GM18511 (cell line): ENCODE measurements around the gene UBE2E2.

Source experiments
- ATAC-seq: cut with Tn5 transposase; IDR thresholded peaks from one replicate; pipeline ENCODE4 v1.9.1; 2021; ENCODE audit warnings: mild to moderate bottlenecking, moderate library complexity; ENCODE audit not compliant: unreplicated experiment

UBE2E2 gene

GRCh38 chr3:23431764-23432163 is 228.6 kb downstream of the UBE2E2 start:
- no peak for ATAC-seq

- no peak for ATAC-seq
Measured at GRCh38 chr3:23435318-23435717, 232.2 kb downstream of the UBE2E2 start.

- no peak for ATAC-seq
Measured at GRCh38 chr3:23435904-23436303, 232.8 kb downstream of the UBE2E2 start.

- no peak for ATAC-seq
Measured at GRCh38 chr3:23437484-23438145, 234.5 kb downstream of the UBE2E2 start.

GRCh38 chr3:23438657-23439056 is 235.5 kb downstream of the UBE2E2 start:
- peak; percentile 66 for ATAC-seq

GRCh38 chr3:23439080-23439479 is 236.0 kb downstream of the UBE2E2 start:
- no peak for ATAC-seq

GRCh38 chr3:23440416-23441294 is 237.5 kb downstream of the UBE2E2 start:
- ATAC-seq = no peak

- peak; percentile 63 for ATAC-seq
Measured at GRCh38 chr3:23442598-23443383, 239.7 kb downstream of the UBE2E2 start.

- ATAC-seq = no peak
Measured at GRCh38 chr3:23444386-23444785, 241.3 kb downstream of the UBE2E2 start.

GRCh38 chr3:23446301-23446700 is 243.2 kb downstream of the UBE2E2 start:
- no peak for ATAC-seq

GRCh38 chr3:23448998-23449537 is 245.9 kb downstream of the UBE2E2 start:
- ATAC-seq = no peak

- ATAC-seq = no peak
Measured at GRCh38 chr3:23450051-23450450, 246.9 kb downstream of the UBE2E2 start.

- ATAC-seq = no peak
Measured at GRCh38 chr3:23450806-23451205, 247.7 kb downstream of the UBE2E2 start.

GRCh38 chr3:23452408-23452807 is 249.3 kb downstream of the UBE2E2 start:
- no peak for ATAC-seq

GRCh38 chr3:23455084-23455483 is 252.0 kb downstream of the UBE2E2 start:
- no peak for ATAC-seq

GRCh38 chr3:23455775-23456174 is 252.6 kb downstream of the UBE2E2 start:
- ATAC-seq = no peak

- no peak for ATAC-seq
Measured at GRCh38 chr3:23457697-23458096, 254.6 kb downstream of the UBE2E2 start.

GRCh38 chr3:23459465-23459864 is 256.3 kb downstream of the UBE2E2 start:
- ATAC-seq = no peak

- ATAC-seq = no peak
Measured at GRCh38 chr3:23459889-23460546, 256.9 kb downstream of the UBE2E2 start.

- no peak for ATAC-seq
Measured at GRCh38 chr3:23461069-23461468, 257.9 kb downstream of the UBE2E2 start.

- no peak for ATAC-seq
Measured at GRCh38 chr3:23463791-23464190, 260.7 kb downstream of the UBE2E2 start.
